NAMALWA (cell line): ENCODE measurements around the gene MYCBPAP.

ENCODE experiments used
- DNase-seq: peaks from one replicate; pipeline ENCODE4 v3.0.0-alpha.2; 2015; ENCODE audit warnings: low spot score

Gene MYCBPAP

GRCh38 chr17:50556803-50557202 lies 48.6 kb downstream of the MYCBPAP start:
- DNase-seq = no peak

- no peak for DNase-seq
Observed at GRCh38 chr17:50557630-50558029, 49.4 kb downstream of the MYCBPAP start.

- DNase-seq = no peak
Observed at GRCh38 chr17:50558091-50558490, 49.9 kb downstream of the MYCBPAP start.

- DNase-seq = no peak
Observed at GRCh38 chr17:50558581-50558940, 50.3 kb downstream of the MYCBPAP start.

- no peak for DNase-seq
Observed at GRCh38 chr17:50558941-50559614, 50.8 kb downstream of the MYCBPAP start.

- DNase-seq = no peak
Observed at GRCh38 chr17:50559674-50560184, 51.5 kb downstream of the MYCBPAP start.

GRCh38 chr17:50560185-50560824 lies 52.1 kb downstream of the MYCBPAP start, which contains the start of gene CACNA1G:
CACNA1G (plus strand) TSS chr17:50560715; CDS start chr17:50561460, 745 bp downstream.
- DNase-seq = peak; percentile 89

GRCh38 chr17:50560931-50561745 lies 52.9 kb downstream of the MYCBPAP start:
- DNase-seq = no peak

- no peak for DNase-seq
Observed at GRCh38 chr17:50561746-50562141, 53.5 kb downstream of the MYCBPAP start.

GRCh38 chr17:50562242-50563091 lies 54.2 kb downstream of the MYCBPAP start:
- DNase-seq = no peak

- DNase-seq = no peak
Observed at GRCh38 chr17:50563092-50563511, 54.9 kb downstream of the MYCBPAP start.

GRCh38 chr17:50564916-50565315 lies 56.7 kb downstream of the MYCBPAP start:
- DNase-seq = no peak

GRCh38 chr17:50565402-50566350 lies 57.4 kb downstream of the MYCBPAP start:
- DNase-seq = peak; percentile 69

- no peak for DNase-seq
Observed at GRCh38 chr17:50566886-50567285, 58.6 kb downstream of the MYCBPAP start.

GRCh38 chr17:50568659-50569058 lies 60.4 kb downstream of the MYCBPAP start:
- no peak for DNase-seq

- no peak for DNase-seq
Observed at GRCh38 chr17:50569592-50569991, 61.4 kb downstream of the MYCBPAP start.

GRCh38 chr17:50570032-50570431 lies 61.8 kb downstream of the MYCBPAP start:
- no peak for DNase-seq

- DNase-seq = no peak
Observed at GRCh38 chr17:50570528-50570927, 62.3 kb downstream of the MYCBPAP start.

GRCh38 chr17:50571681-50572080 lies 63.4 kb downstream of the MYCBPAP start:
- DNase-seq = no peak

- no peak for DNase-seq
Observed at GRCh38 chr17:50572541-50572940, 64.3 kb downstream of the MYCBPAP start.
